Fibroblast of skin of left biceps (primary cell): Measurements from ENCODE around the gene SIGLEC9.

Experiments
- DNase-seq, 2 experiments: peaks; one replicate each; pipeline ENCODE4 v3.0.0-alpha.2; 2013; ENCODE audit warnings: low read depth in 2 of 2

The SIGLEC9 gene

GRCh38 chr19:51097166-51097738, 27.5 kb upstream of the SIGLEC9 start:
- peak in 1 of 2 experiments; percentile 12 for DNase-seq

GRCh38 chr19:51097796-51098195, 26.9 kb upstream of the SIGLEC9 start:
- DNase-seq: no peak

DNA sequence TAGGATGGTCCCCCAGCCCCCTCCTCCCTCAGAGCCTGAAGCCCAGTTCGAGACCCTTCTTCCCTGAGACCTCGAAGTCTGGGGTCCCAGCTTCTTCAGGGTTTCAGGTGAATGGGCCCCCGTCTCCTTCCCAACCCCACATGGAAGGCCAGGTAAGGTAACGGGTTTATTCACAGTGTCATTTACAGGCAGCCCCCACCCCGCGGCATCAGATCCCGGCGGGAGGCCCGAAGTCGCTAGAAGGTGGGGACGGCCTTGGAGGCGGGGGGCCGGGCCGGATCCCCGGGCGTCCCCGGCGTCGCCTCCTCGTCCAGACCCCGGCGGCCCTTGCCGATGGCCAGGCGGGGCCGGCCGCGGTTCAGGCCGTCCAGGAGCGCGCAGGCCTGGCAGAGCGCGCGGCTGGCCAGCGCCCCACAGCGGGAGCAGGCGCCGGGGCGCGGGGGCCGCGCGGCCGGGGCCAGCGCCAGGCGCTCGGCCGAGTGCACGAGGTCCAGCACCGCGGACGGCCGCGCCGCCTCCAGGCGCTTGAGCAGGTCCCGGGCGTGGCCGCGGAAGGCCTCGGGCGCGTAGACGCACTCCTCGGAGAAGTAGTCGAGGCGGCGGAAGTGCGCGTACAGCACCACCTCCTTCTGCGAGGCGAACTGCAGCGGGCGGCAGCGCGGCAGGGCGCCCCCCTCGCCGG, 26.2 kb upstream of the SIGLEC9 start:
- no peak for DNase-seq

GRCh38 chr19:51099047-51099382, 25.7 kb upstream of the SIGLEC9 start:
- no peak for DNase-seq

DNA sequence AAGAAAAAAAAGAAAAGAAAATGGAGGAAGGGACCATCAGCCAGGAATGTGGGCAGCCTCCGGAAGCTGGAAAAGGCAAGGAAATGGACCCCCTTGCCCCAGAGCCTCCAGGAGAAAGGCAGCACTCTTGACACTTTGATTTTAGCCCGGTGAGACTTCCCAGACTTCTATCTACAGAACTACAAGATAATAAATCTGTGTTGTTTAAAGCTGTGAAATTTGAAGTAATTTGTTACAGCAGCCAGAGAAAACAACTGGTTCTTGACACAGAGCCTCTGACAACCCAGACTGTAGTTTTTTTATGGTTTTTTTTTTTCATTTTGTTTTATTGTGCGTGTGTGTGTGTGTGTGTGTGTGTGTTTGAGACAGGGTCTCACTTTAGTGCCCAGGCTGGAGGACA, 24.1 kb upstream of the SIGLEC9 start:
- no peak for DNase-seq

DNA sequence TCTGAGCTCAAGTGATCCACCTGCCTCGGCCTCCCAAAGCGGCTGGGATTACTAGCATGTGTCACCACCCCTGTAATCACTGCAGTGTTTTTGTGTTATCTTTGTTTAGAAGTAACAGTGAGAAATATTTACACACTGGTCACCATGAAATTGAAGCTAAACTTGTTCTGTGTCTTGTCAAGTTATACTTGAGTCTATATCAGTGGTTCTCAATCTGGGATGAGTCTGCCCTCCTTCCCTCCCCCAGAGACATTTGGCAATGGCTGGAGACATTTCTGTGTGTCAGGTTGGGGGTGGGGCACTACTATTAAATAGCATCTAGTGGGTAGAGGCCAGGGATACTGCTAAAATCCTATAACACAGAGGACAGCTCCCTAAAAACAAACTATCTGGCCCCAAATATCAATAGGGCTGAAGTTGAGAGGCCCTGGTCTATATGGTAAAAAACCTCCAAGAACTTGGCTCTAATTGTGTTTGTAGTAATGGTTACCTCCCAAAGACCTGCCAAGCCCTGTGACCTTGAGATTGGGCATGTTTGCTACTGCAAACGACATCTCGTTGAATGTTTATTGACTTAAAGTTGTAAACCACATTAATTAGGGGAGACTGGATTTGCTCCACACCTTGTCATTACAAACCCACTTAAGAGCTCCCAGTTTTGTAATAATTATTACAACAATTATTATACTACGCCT, 23.4 kb upstream of the SIGLEC9 start:
- no peak for DNase-seq

DNA sequence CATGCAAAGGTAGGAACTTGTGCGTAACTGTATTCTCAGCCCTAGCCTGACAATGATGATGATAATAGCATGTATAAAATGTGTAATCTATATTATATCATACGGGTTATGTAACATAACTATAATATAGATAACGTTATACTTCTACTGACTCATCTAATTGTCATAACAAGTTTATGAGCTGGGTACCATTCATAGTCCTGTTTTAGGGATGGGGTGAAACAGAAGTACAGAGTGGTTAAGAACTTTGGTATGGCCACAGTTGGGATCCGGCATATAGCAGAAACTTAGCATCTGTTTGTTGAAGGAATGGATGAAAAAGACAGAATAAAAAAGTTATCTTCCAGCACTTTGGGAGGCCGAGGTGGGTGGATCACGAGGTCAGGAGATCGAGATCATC, 21.7 kb upstream of the SIGLEC9 start:
- DNase-seq: no peak

DNA sequence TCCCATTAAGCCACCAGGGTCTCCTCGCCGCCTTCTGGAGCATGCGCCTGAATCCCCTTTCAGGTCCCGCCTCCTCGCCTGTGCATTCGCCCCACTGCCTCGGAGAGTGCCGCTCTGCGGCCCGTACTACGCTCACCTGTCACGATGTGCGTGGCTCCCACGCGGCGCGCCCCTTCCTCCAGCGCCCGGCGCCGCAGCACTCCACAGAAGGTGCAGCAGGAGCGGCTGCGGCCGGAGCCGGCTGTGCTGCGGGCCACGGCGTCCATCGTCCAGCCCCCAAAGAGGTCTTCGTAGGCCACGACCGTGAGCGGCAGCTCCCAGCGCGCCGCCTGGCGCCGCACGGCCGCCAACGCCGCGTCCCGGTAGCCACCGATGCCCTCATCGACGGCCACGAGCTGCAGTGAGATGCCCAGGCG, 20.8 kb upstream of the SIGLEC9 start:
- no peak for DNase-seq

GRCh38 chr19:51107406-51108065, 17.2 kb upstream of the SIGLEC9 start:
- no peak for DNase-seq

- peak; percentile 97 for DNase-seq
These were observed 16.5 kb upstream of the SIGLEC9 start, which contains the start of gene CTU1 for GRCh38 chr19:51108066-51108804. Gene CTU1 (minus strand): TSS chr19:51108409. CDS start chr19:51104569, 3,840 bp downstream.

GRCh38 chr19:51108805-51109146, 15.9 kb upstream of the SIGLEC9 start:
- DNase-seq: no peak

DNA sequence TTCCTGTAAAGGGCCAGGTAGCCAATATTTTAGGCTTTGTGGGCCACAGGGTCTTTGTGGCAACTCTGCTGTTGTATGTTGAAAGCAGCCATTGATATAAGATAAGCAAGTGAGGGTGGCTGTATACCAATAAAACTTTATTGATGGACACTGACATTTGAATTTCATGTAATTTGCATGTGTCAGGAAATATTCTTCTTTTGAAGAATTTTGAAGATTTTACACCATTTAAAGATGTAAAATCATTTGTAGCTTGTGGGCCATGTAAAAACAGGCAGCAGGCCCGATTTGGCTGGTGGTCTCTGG, 14.1 kb upstream of the SIGLEC9 start:
- DNase-seq: no peak

DNA sequence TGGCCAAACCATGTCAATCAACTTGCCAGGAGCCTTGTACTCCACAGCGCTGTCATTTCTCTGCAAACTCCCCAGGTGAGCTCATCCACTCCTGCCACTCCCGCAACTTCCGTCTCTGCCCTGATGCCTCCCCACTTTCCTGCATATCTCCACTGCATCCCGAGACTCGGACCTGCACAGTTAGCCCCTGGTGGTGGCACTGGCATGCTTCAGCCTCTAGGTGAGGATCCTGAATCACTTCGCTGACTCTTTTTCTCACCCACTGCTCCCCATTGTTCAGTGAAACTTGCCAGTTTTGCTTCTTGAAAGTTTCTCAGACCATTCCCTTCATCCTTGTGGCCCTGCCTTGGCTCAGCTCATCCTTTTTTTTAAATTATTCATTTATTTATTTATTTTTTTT, 13.1 kb upstream of the SIGLEC9 start:
- no peak for DNase-seq

DNA sequence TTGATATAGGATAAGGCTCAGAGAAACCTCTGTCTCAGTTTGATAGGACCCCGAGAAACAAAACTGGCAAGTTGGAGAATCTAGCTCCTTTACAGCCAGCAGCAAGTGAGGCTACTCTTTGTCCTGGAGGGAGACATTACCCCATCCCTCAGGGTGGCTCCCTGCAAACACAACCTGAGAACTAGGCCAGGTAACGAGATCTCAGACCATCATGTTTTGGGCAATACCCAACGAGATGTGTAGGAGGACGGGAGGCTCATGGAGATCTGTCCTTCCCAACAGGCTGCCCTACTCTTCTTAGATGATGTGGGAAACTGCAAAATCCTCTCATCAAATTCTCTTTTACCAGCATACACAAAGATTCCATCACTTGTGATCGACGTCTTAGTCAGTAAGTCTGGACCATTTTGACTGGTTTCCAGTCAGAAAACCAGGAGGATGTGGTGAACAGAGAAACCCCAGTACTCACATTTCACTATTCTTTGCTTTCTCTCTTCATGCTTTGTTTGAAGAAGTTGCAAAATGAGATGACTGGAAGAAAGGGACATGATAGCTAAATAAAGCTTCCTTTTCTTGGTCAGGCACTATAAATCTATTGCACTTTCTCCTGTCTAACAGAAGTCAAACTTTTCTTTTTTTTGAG, 10.5 kb upstream of the SIGLEC9 start:
- no peak for DNase-seq

DNA sequence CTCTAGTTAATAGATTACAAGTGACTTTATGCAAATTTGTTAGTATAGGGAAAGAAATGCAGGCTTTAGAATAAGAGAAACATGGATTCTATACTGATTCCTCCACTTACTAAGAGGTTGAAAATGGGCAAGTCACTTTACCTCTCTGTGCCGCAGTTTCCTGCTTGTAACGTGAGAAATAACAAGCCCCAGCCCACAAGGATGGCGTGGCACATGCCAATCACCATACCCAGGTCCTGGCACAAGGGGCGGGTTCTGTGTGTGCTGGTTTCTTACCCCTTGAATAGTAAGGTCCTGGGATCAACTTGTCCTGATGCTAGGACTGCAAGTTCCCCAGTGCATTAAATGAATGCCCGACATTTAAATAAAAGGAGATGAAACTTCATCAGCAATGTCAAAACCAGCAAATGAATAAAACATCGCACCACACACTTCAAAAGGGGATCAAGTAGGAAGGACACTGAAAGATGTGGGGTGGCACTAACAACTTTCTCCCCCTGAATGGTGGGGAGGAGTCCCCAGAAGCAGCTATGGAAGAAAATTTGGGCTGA, 7.9 kb upstream of the SIGLEC9 start:
- no peak for DNase-seq

GRCh38 chr19:51119101-51119500, 5.6 kb upstream of the SIGLEC9 start:
- DNase-seq: no peak

DNA sequence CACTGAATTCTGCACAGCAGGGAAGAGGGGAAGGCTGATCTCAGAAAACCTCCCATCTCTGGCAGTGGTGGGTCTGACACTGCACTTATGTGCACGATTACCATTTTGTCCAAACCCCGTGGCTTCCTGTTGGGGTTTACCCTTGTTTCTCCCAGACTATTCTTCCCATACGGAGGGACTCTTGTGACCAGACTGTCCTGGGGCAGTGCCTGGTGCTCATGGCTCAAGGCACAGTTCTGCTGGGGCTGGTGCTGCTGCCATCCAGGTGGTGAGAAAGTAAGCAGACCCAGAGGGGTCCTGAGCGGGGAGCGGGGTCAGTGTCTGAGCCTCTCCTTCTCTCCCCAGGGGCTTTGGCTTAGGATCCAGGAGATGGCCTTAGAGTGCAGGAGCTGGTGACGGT, 5.1 kb upstream of the SIGLEC9 start:
- DNase-seq: no peak

GRCh38 chr19:51120160-51120559, 4.5 kb upstream of the SIGLEC9 start:
- DNase-seq: no peak

- DNase-seq: no peak
These were observed 3.4 kb upstream of the SIGLEC9 start for GRCh38 chr19:51121257-51121656.

- no peak for DNase-seq
These were observed 2.4 kb upstream of the SIGLEC9 start for GRCh38 chr19:51122112-51122981.
